Endodermal cell (in vitro differentiated cells): ENCODE data around the gene LENEP. TPM values are rescaled to one million over a fixed set of nuclear protein-coding genes. Genes with fewer than 3 reads are reported as not detected.

ENCODE experiments used
- DNase-seq: peaks from one replicate; pipeline ENCODE4 v3.0.0-alpha.2; 2017
- H3K27ac ChIP-seq: 2 replicates; pipeline ENCODE4 v1.5.1; 2013; ENCODE audit warnings: mild to moderate bottlenecking, low read depth, low read length, moderate library complexity
- H3K27me3 ChIP-seq: 2 replicates; pipeline ENCODE4 v1.6.1; 2013; ENCODE audit warnings: mild to moderate bottlenecking, low read length, moderate library complexity; ENCODE audit not compliant: insufficient read depth, control insufficient read depth, poor library complexity, severe bottlenecking
- H3K36me3 ChIP-seq: 2 replicates; pipeline ENCODE4 v1.7.0; 2013; ENCODE audit warnings: mild to moderate bottlenecking, low read length, moderate library complexity; ENCODE audit not compliant: control insufficient read depth, insufficient read depth
- H3K4me1 ChIP-seq: one replicate; pipeline ENCODE4 v1.7.0; 2013; ENCODE audit warnings: low read length; ENCODE audit not compliant: control insufficient read depth, insufficient read depth
- H3K4me3 ChIP-seq: 2 replicates; pipeline ENCODE4 v1.5.1; 2013; ENCODE audit warnings: mild to moderate bottlenecking, low read length, moderate library complexity
- H3K9ac ChIP-seq: 2 replicates; pipeline ENCODE4 v1.6.1; 2013; ENCODE audit warnings: mild to moderate bottlenecking, low read length, moderate library complexity; ENCODE audit not compliant: poor library complexity, severe bottlenecking; ENCODE audit errors: extremely low read depth
- H3K9me3 ChIP-seq: 2 replicates; pipeline ENCODE4 v1.6.1; 2013; ENCODE audit warnings: mild to moderate bottlenecking, low read length, moderate library complexity; ENCODE audit not compliant: control insufficient read depth
- H3K27ac Mint-ChIP-seq: 2 replicates; pipeline ENCODE4 v1.8.0; 2020; ENCODE audit warnings: mixed read lengths
- H3K27me3 Mint-ChIP-seq: 2 replicates; pipeline ENCODE4 v1.8.0; 2021; ENCODE audit warnings: mild to moderate bottlenecking, mixed read lengths; ENCODE audit not compliant: insufficient read depth
- H3K36me3 Mint-ChIP-seq: 2 replicates; pipeline ENCODE4 v1.8.0; 2020; ENCODE audit warnings: low read depth, mixed read lengths
- H3K4me1 Mint-ChIP-seq: 2 replicates; pipeline ENCODE4 v1.8.0; 2020; ENCODE audit warnings: mixed read lengths
- H3K4me3 Mint-ChIP-seq: 2 replicates; pipeline ENCODE4 v1.8.0; 2020; ENCODE audit warnings: mild to moderate bottlenecking, moderate library complexity, mixed read lengths
- H3K9me3 Mint-ChIP-seq: 2 replicates; pipeline ENCODE4 v1.8.0; 2020; ENCODE audit warnings: mild to moderate bottlenecking, mixed read lengths
- WGBS, 2 experiments: methylation state at CpG; one replicate each; pipeline versions ENCODE4 v1.1.5 to v1.1.7; 2013; ENCODE audit warnings: missing lambda C conversion rate in 2 of 2, mixed read lengths in 1 of 2; ENCODE audit not compliant: insufficient coverage in 1 of 2, insufficient read length in 1 of 2; 5-methylcytosine and 5-hydroxymethylcytosine counted together
- total RNA-seq, 2 donors: library from RNA; stranded (reverse); fragmentation: NEBNext Ultra II Directional in 1 of 2; extraction: Animal tissue kit (Norgen Biotek cat#: 25700) in 1 of 2; gene quantifications; 2 replicates in 1 of 2; 3 replicates in 1 of 2; pipeline ENCODE4 v1.2.1, GENCODE V29; 2021
- TF ChIP-seq, protein P1 (sequence below): fragments of 200-600 bp; sonication (generic); conservative IDR thresholded peaks from 2 replicates; pipeline ENCODE4 v1.5.0; 2021; ENCODE audit warnings: antibody characterized with exemption, mild to moderate bottlenecking

LENEP gene
- total RNA-seq, 2 donors from 2014 or later, result 2.0 TPM; not detected in 1

GRCh38 chr1:155000726-155001424 lies 7.5 kb downstream of the LENEP start:
- Mint-ChIP-seq H3K27me3 (peaks cover 6% of the 10 kb centered on the region), H3K27ac (peak overlapping the region; percentile 72), H3K36me3 (no peaks in the 10 kb centered on the region), H3K4me1 (peaks cover 14% of the 10 kb centered on the region), H3K9me3 (no peaks in the 10 kb centered on the region), H3K4me3 (peak overlapping the region; percentile 93)
- H3K27me3 ChIP-seq, result no peaks in the 10 kb centered on the region
- no peaks in the 10 kb centered on the region for H3K9me3 ChIP-seq
- WGBS, 2 experiments, result 0 to 1% methylated on average over 7 to 43 of the region's 43 CpGs
- H3K27ac ChIP-seq, result peak overlapping the region; percentile 91
- TF ChIP-seq, protein P1, sequence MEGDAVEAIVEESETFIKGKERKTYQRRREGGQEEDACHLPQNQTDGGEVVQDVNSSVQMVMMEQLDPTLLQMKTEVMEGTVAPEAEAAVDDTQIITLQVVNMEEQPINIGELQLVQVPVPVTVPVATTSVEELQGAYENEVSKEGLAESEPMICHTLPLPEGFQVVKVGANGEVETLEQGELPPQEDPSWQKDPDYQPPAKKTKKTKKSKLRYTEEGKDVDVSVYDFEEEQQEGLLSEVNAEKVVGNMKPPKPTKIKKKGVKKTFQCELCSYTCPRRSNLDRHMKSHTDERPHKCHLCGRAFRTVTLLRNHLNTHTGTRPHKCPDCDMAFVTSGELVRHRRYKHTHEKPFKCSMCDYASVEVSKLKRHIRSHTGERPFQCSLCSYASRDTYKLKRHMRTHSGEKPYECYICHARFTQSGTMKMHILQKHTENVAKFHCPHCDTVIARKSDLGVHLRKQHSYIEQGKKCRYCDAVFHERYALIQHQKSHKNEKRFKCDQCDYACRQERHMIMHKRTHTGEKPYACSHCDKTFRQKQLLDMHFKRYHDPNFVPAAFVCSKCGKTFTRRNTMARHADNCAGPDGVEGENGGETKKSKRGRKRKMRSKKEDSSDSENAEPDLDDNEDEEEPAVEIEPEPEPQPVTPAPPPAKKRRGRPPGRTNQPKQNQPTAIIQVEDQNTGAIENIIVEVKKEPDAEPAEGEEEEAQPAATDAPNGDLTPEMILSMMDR, result no peak
- peaks cover 9% of the 10 kb centered on the region for H3K4me1 ChIP-seq
- H3K9ac ChIP-seq, result peak overlapping the region; percentile 57
- H3K4me3 ChIP-seq, result peak overlapping the region; percentile 86
- no peaks in the 10 kb centered on the region for H3K36me3 ChIP-seq
- peak; percentile 98 for DNase-seq

- H3K9ac ChIP-seq, result peak overlapping the region; percentile 57
- H3K27ac Mint-ChIP-seq, result peak overlapping the region; percentile 35
- no peaks in the 10 kb centered on the region for H3K36me3 ChIP-seq
- H3K4me3 Mint-ChIP-seq, result peak overlapping the region; percentile 93
- H3K4me3 ChIP-seq, result peak overlapping the region; percentile 86
- TF ChIP-seq, protein P1, result no peak
- H3K4me1 Mint-ChIP-seq, result peaks cover 14% of the 10 kb centered on the region
- H3K36me3 Mint-ChIP-seq, result no peaks in the 10 kb centered on the region
- H3K9me3 ChIP-seq, result no peaks in the 10 kb centered on the region
- H3K4me1 ChIP-seq, result peaks cover 9% of the 10 kb centered on the region
- no peaks in the 10 kb centered on the region for H3K9me3 Mint-ChIP-seq
- peak overlapping the region; percentile 91 for H3K27ac ChIP-seq
- no peak for DNase-seq
- peaks cover 6% of the 10 kb centered on the region for H3K27me3 Mint-ChIP-seq
- no peaks in the 10 kb centered on the region for H3K27me3 ChIP-seq
- 0 to 2% methylated on average over 6 to 11 of the region's 11 CpGs for WGBS, 2 experiments
These were observed 8.0 kb downstream of the LENEP start for GRCh38 chr1:155001425-155001674.

GRCh38 chr1:155001675-155002463 lies 8.5 kb downstream of the LENEP start:
- Histone ChIP-seq H3K4me1 (peaks cover 9% of the 10 kb centered on the region), H3K9ac (peak overlapping the region; percentile 57), H3K9me3 (no peaks in the 10 kb centered on the region), H3K4me3 (peak overlapping the region; percentile 86), H3K36me3 (no peaks in the 10 kb centered on the region), H3K27me3 (no peaks in the 10 kb centered on the region), H3K27ac (peak overlapping the region; percentile 91)
- no peaks in the 10 kb centered on the region for H3K36me3 Mint-ChIP-seq
- TF ChIP-seq, protein P1, result peak; percentile 56
- 0% methylated on average over 38 of the region's 38 CpGs; no CpG with 5 or more reads in 1 of the 2 experiments for WGBS, 2 experiments
- H3K4me3 Mint-ChIP-seq, result peak overlapping the region; percentile 93
- peaks cover 14% of the 10 kb centered on the region for H3K4me1 Mint-ChIP-seq
- H3K27me3 Mint-ChIP-seq, result peaks cover 6% of the 10 kb centered on the region
- peak overlapping the region; percentile 85 for H3K27ac Mint-ChIP-seq
- peak; percentile 100 for DNase-seq
- no peaks in the 10 kb centered on the region for H3K9me3 Mint-ChIP-seq
